HepG2 (cell line): ENCODE measurements around the gene LITAFD. TPM values are rescaled to one million over a fixed set of nuclear protein-coding genes. Genes with fewer than 3 reads are reported as not detected.

ENCODE experiments used
- ATF5 ChIP-seq: sonication (generic); formaldehyde crosslinking; IDR thresholded peaks from 2 replicates; pipeline ENCODE4 v1.4.0; 2020; ENCODE audit warnings: mild to moderate bottlenecking, low read depth, missing genetic modification reagents
- DRAP1 ChIP-seq: IDR thresholded peaks from 2 replicates; pipeline ENCODE4 v1.6.1; 2016; ENCODE audit warnings: missing genetic modification reagents, missing compliant biosample characterization
- PHF21A ChIP-seq: sonication (generic); formaldehyde crosslinking; IDR thresholded peaks from 2 replicates; pipeline ENCODE4 v1.5.0; 2020; ENCODE audit warnings: mild to moderate bottlenecking, missing genetic modification reagents
- SAFB2 ChIP-seq: sonication (generic); formaldehyde crosslinking; IDR thresholded peaks from 2 replicates; pipeline ENCODE4 v1.5.1; 2020; ENCODE audit warnings: missing genetic modification reagents, low read depth, mild to moderate bottlenecking, borderline replicate concordance
- SAP130 ChIP-seq: IDR thresholded peaks from 2 replicates; pipeline ENCODE4 v1.6.1; 2016; ENCODE audit warnings: low read depth
- SIN3B ChIP-seq: fragments of 150-350 bp; IDR thresholded peaks from 2 replicates; pipeline ENCODE4 v1.6.1; 2014; ENCODE audit warnings: low read length
- SKIL ChIP-seq: sonication (generic); formaldehyde crosslinking; IDR thresholded peaks from 2 replicates; pipeline ENCODE4 v1.8.0; 2022; ENCODE audit warnings: missing genetic modification reagents, mild to moderate bottlenecking, moderate library complexity, borderline replicate concordance
- SP5 ChIP-seq: IDR thresholded peaks from 2 replicates; pipeline ENCODE4 v1.6.1; 2016; ENCODE audit warnings: low read depth, borderline replicate concordance
- YEATS4 ChIP-seq: sonication (generic); formaldehyde crosslinking; IDR thresholded peaks from 2 replicates; pipeline ENCODE4 v1.4.0; 2020; ENCODE audit warnings: missing genetic modification reagents, borderline replicate concordance
- ZNF318 ChIP-seq: sonication (generic); formaldehyde crosslinking; IDR thresholded peaks from 2 replicates; pipeline ENCODE4 v1.4.0; 2020; ENCODE audit warnings: mild to moderate bottlenecking, missing genetic modification reagents
- ZNF335 ChIP-seq: sonication (generic); formaldehyde crosslinking; IDR thresholded peaks from 2 replicates; pipeline ENCODE4 v1.4.0; 2020; ENCODE audit warnings: missing genetic modification reagents
- ZNF709 ChIP-seq: sonication (generic); formaldehyde crosslinking; IDR thresholded peaks from 2 replicates; pipeline ENCODE4 v1.5.0; 2020; ENCODE audit warnings: mild to moderate bottlenecking, missing genetic modification reagents
- ZSCAN31 ChIP-seq: sonication (generic); formaldehyde crosslinking; IDR thresholded peaks from 2 replicates; pipeline ENCODE4 v1.5.0; 2020; ENCODE audit warnings: low read depth, mild to moderate bottlenecking, missing genetic modification reagents
- polyA plus RNA-seq, 8 experiments: library from polyadenylated mRNA; depleted of rRNA in 3 of 8; stranded (reverse) in 7 of 8; unstranded in 1 of 8; fragments of >200 nt; fragmentation: Illumina TruSeq in 4 of 8; extraction: Trizol in 4 of 8; gene quantifications; 2 replicates each; pipeline versions ENCODE4 v1.2.1 to v1.2.3, GENCODE V29; 2011 to 2016; ENCODE audit warnings: low read depth in 4 of 8, missing spikeins in 1 of 8, mixed read lengths in 1 of 8; ENCODE audit not compliant: insufficient read depth in 1 of 8
- total RNA-seq, 5 experiments: library from RNA; depleted of rRNA; stranded (reverse); fragments of >200 nt; fragmentation: Illumina TruSeq; extraction: Trizol; gene quantifications; 2 replicates each; pipeline ENCODE4 v1.2.3, GENCODE V29; 2016; ENCODE audit warnings: low read depth in 1 of 5

LITAFD gene
- total and polyA plus RNA-seq, 2 of the 13 experiments (the other 11 are each of a cell fraction or from before 2014, with no cell fraction given), result not detected

- TF ChIP-seq PHF21A (CRISPR knock-in tag) (0 out of 2 replicates have a peak, but pooled peaks have one; percentile 11), ZNF709 (CRISPR knock-in tag) (no peak; the same call in 1 of the 2 replicates), YEATS4 (CRISPR knock-in tag) (peak; percentile 39; the same call in 1 of the 2 replicates), DRAP1 (CRISPR knock-in tag) (peak; percentile 72; the same call in 1 of the 2 replicates), ATF5 (CRISPR knock-in tag) (0 out of 2 replicates have a peak, but pooled peaks have one; percentile 21), ZNF318 (no peak), ZSCAN31 (CRISPR knock-in tag) (peak; percentile 43), SKIL (CRISPR knock-in tag) (0 out of 2 replicates have a peak, but pooled peaks have one; percentile 6), ZNF335 (CRISPR knock-in tag) (peak; percentile 61; the same call in 1 of the 2 replicates), SIN3B (peak; percentile 31; the same call in 1 of the 2 replicates), SP5 (CRISPR knock-in tag) (peak; percentile 87), SAP130 (peak; percentile 81), SAFB2 (CRISPR knock-in tag) (no peak)
Measured at GRCh38 chr16:8869212-8869987, 12.8 kb upstream of the LITAFD start (continued).
